ENCODE results near the gene ADAM11. TPM values are rescaled to one million over a fixed set of nuclear protein-coding genes. Genes with fewer than 3 reads are reported as not detected.

Gene ADAM11
- total and polyA plus RNA-seq, 9 of the 15 experiments (the other 6 are each of a cell fraction or from before 2014, with no cell fraction given) = 0.01 to 0.31 (median 0.14) TPM; not detected in 2

DNA sequence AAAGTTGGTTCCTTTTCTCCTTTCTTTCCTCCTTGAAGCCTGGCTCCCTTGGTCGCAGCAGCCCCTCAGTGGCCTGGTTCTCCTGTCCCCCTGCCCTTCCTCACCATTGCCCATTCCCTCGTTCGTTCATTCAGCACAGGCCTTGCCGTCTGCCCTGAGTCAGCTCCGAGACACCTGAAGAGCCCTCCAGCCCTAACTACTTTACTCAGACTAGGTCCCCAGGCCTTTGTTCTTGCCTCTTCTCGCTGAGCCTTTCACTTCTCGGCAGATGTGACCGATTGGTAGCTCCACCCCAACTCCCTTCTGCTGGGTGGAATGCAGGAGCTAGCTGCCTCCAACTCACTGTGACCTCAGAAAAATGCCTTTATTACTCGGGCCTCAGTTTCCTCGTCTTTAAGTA lies 7.0 kb upstream of the ADAM11 start:
- Histone ChIP-seq H3K9me3 (replicated peaks; ENCODE audit: control insufficient read depth, insufficient read depth, low read depth, low read length) (no peaks in the 10 kb centered on the region), H4K20me1 (replicated peaks; ENCODE audit: control insufficient read depth, insufficient read depth, low read length) (0 out of 2 replicates have a peak, but pooled peaks cover 4% of the 10 kb centered on the region), H3K4me2 (ENCODE audit: insufficient read depth, low read length) (no peak overlapping the region), H3K27me3 (ENCODE audit: control insufficient read depth in 2 of 2, insufficient read depth in 2 of 2, low read length in 2 of 2) (no peaks in the 10 kb centered on the region), H2AFZ (ENCODE audit: low read depth, low read length) (no peak overlapping the region), H3K9me1 (ENCODE audit: control insufficient read depth, insufficient read depth, low read length) (peaks cover 2% of the 10 kb centered on the region), H3K4me3 (no peak overlapping the region), H3K27ac (ENCODE audit: extremely low read depth, low read depth, low read length) (no peak overlapping the region), H3K79me2 (ENCODE audit: control insufficient read depth, insufficient read depth, low read length) (no peaks in the 10 kb centered on the region), H3K36me3 (ENCODE audit: control insufficient read depth, insufficient read depth, low read length) (peaks cover 45% of the 10 kb centered on the region; the same call in 2 of the 3 replicates), H3K9ac (ENCODE audit: insufficient read depth in 1 of 2, low read depth in 2 of 2, low read length in 2 of 2) (no peak overlapping the region), H3K4me1 (replicated peaks in 1 of 2; ENCODE audit: control insufficient read depth in 2 of 2, insufficient read depth in 2 of 2, low read length in 2 of 2) (peaks cover 11 to 25% of the 10 kb centered on the region in 2 experiments)
- FAIRE-seq = no peak
- DNase-seq (ENCODE audit: extremely low read depth in 1 of 4, low spot score in 3 of 4) = no peak
- TF ChIP-seq CSDE1 (IDR thresholded peaks at IDR 0.05) = no peak
- TF ChIP-seq ZNF408 (CRISPR knock-in tag; IDR thresholded peaks at IDR 0.05; ENCODE audit: low read depth) = no peak
- TF ChIP-seq ZBED1 (IDR thresholded peaks at IDR 0.05) = no peak
- TF ChIP-seq, protein P1, sequence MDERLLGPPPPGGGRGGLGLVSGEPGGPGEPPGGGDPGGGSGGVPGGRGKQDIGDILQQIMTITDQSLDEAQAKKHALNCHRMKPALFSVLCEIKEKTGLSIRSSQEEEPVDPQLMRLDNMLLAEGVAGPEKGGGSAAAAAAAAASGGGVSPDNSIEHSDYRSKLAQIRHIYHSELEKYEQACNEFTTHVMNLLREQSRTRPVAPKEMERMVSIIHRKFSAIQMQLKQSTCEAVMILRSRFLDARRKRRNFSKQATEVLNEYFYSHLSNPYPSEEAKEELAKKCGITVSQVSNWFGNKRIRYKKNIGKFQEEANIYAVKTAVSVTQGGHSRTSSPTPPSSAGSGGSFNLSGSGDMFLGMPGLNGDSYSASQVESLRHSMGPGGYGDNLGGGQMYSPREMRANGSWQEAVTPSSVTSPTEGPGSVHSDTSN (CRISPR knock-in tag; IDR thresholded peaks at IDR 0.05; ENCODE audit: low read depth) = no peak
- TF ChIP-seq, protein P1 (tag; conservative IDR thresholded peaks at IDR 0.05; ENCODE audit: low read depth) = no peak
- no peak for TF ChIP-seq ZNF23 (CRISPR knock-in tag; IDR thresholded peaks at IDR 0.05)
- no peak for TF ChIP-seq ARID1B (IDR thresholded peaks at IDR 0.05)
- TF ChIP-seq, protein P2, sequence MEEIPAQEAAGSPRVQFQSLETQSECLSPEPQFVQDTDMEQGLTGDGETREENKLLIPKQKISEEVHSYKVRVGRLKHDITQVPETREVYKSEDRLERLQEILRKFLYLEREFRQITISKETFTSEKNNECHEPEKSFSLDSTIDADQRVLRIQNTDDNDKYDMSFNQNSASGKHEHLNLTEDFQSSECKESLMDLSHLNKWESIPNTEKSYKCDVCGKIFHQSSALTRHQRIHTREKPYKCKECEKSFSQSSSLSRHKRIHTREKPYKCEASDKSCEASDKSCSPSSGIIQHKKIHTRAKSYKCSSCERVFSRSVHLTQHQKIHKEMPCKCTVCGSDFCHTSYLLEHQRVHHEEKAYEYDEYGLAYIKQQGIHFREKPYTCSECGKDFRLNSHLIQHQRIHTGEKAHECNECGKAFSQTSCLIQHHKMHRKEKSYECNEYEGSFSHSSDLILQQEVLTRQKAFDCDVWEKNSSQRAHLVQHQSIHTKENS (CRISPR knock-in tag; IDR thresholded peaks at IDR 0.05) = no peak
- TF ChIP-seq NRF1 (conservative IDR thresholded peaks at IDR 0.05 in 1 of 2, IDR thresholded peaks at IDR 0.05 in 1 of 2) = no peak
- TF ChIP-seq PHB2 (IDR thresholded peaks at IDR 0.05; ENCODE audit: low read depth) = no peak
- TF ChIP-seq KDM2B (CRISPR knock-in tag; IDR thresholded peaks at IDR 0.05) = no peak
- TF ChIP-seq, protein P3, sequence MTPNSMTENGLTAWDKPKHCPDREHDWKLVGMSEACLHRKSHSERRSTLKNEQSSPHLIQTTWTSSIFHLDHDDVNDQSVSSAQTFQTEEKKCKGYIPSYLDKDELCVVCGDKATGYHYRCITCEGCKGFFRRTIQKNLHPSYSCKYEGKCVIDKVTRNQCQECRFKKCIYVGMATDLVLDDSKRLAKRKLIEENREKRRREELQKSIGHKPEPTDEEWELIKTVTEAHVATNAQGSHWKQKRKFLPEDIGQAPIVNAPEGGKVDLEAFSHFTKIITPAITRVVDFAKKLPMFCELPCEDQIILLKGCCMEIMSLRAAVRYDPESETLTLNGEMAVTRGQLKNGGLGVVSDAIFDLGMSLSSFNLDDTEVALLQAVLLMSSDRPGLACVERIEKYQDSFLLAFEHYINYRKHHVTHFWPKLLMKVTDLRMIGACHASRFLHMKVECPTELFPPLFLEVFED (CRISPR knock-in tag; conservative IDR thresholded peaks at IDR 0.05) = no peak
- TF ChIP-seq HCFC1 (IDR thresholded peaks at IDR 0.05; ENCODE audit: low read depth, low read length) = no peak
- TF ChIP-seq, protein P4, sequence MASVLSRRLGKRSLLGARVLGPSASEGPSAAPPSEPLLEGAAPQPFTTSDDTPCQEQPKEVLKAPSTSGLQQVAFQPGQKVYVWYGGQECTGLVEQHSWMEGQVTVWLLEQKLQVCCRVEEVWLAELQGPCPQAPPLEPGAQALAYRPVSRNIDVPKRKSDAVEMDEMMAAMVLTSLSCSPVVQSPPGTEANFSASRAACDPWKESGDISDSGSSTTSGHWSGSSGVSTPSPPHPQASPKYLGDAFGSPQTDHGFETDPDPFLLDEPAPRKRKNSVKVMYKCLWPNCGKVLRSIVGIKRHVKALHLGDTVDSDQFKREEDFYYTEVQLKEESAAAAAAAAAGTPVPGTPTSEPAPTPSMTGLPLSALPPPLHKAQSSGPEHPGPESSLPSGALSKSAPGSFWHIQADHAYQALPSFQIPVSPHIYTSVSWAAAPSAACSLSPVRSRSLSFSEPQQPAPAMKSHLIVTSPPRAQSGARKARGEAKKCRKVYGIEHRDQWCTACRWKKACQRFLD (CRISPR knock-in tag; IDR thresholded peaks at IDR 0.05) = no peak
- TF ChIP-seq SIN3B (IDR thresholded peaks at IDR 0.05; ENCODE audit: low read depth) = no peak
- no peak for TF ChIP-seq TAF9B (IDR thresholded peaks at IDR 0.05; ENCODE audit: partially characterized antibody)
- 66% methylated on average over 10 of the region's 10 CpGs for WGBS (ENCODE audit: insufficient coverage, low coverage, missing lambda C conversion rate)
- no TSS peak for BruUV-seq (replicated peaks)
- in situ Hi-C loops (cut with MboI) = no loop called here
- CTCF ChIA-PET (ENCODE audit: low intra/inter-chr PET ratio) = no interaction called here
- ATAC-seq = no peak
- POLR2A ChIA-PET = interaction anchor here (0.8 kb wide), 1 partner anchor 169 kb away, joined by 3 read pairs; no protein-coding TSS in a partner anchor
- intact Hi-C loops (cut with micrococcal nuclease) = no loop called here
